ENCODE measurements around the gene EARS2. TPM values are rescaled to one million over a fixed set of nuclear protein-coding genes. Genes with fewer than 3 reads are reported as not detected.
A peak's percentile ranks its signal among the peaks of the same experiment; 100 is the strongest.

The EARS2 gene
- total and polyA plus RNA-seq, 2 of the 8 experiments (the other 6 are each of a cell fraction or from before 2014, with no cell fraction given) = 47.8 to 111 TPM

DNA sequence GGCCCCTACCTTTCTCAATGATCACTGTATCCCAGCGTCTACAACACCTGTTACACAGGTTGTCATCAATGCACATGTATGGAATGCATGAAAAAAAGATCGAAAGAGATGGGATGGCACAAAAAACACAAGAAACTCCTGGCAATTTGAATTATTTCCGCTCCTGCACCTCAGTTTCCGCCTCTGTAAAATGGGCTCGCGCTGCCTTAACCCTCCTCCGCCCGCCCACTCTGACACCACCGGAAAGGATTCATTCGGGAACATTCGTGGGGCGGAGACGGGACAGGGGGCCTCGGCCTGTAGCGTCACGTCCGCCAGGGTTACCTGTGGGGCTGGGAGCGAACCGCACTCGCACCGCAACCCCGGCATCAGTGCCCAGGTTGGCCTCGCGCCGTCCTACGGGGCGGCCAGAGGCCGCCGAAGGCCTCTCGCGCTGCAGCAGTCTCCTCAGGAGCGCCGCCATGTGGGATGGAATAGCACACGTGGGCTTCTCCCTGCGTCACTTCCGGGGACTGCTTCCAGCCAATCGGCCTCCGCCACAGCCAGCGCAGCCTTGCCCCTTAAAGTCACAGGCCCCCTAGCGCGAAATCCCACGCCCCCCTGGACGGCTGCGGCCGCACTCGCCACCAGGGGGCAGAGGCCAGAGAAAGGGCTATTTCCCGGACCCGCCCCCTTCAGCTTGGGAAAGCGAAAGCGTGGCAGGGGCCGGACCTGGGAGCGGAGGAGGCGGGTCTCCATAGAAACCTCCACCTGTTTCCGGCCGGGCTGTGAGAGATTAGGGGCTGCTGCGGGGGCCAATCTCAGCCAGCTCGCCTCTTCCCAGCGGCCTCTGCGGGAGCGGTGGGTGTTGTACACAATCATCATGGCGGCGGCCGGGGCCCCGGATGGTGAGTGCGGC lies at the start of gene EARS2, which contains the start of gene UBFD1 (continued):
- TF ChIP-seq POU5F1 (IDR thresholded peaks at IDR 0.05; ENCODE audit: low read depth, low read length) (no peak), EGR1 (IDR thresholded peaks at IDR 0.05; ENCODE audit: borderline replicate concordance, low read depth, low read length) (peak; percentile 71), CBX5 (IDR thresholded peaks at IDR 0.05; ENCODE audit: low read depth, low read length) (no peak), SP1 (IDR thresholded peaks at IDR 0.05; ENCODE audit: low read depth, low read length) (peak; percentile 66), ATF3 (IDR thresholded peaks at IDR 0.05; ENCODE audit: insufficient read depth, low read depth, low read length) (no peak), PHF8 (conservative IDR thresholded peaks at IDR 0.05; ENCODE audit: low read depth, low read length) (peak; percentile 98), KDM1A (IDR thresholded peaks at IDR 0.05; ENCODE audit: borderline replicate concordance, low read length) (peak; percentile 100), TBP (IDR thresholded peaks at IDR 0.05; ENCODE audit: low read depth, low read length) (peak; percentile 52), GABPA (IDR thresholded peaks at IDR 0.05; ENCODE audit: borderline replicate concordance, insufficient read depth, low read length) (peak; percentile 57; the same call in 1 of the 2 replicates), SP4 (IDR thresholded peaks at IDR 0.05; ENCODE audit: low read length) (peak; percentile 92), KDM4A (IDR thresholded peaks at IDR 0.05; ENCODE audit: low read depth, low read length, severe bottlenecking) (no peak), EP300 (IDR thresholded peaks at IDR 0.05; ENCODE audit: borderline replicate concordance in 1 of 2, low read depth in 2 of 2, low read length in 2 of 2) (0 out of 3 replicates have a peak, but pooled peaks of 1 of the 2 experiments have one; percentile 11), SIX5 (IDR thresholded peaks at IDR 0.05; ENCODE audit: low read depth, low read length) (no peak), BCL11A (IDR thresholded peaks at IDR 0.05; ENCODE audit: low read depth in 2 of 2, low read length in 2 of 2) (no peak), JUN (IDR thresholded peaks at IDR 0.05; ENCODE audit: low read depth, low read length) (no peak), CREB1 (IDR thresholded peaks at IDR 0.05) (peak; percentile 90), BACH1 (IDR thresholded peaks at IDR 0.05; ENCODE audit: low read length) (peak; percentile 51; the same call in 1 of the 2 replicates), CTCF (IDR thresholded peaks at IDR 0.05; ENCODE audit: control extremely low read depth in 1 of 3, insufficient read depth in 1 of 3, low read depth in 1 of 3, low read length in 3 of 3) (peak; percentile 51 to 72 (median 64)), TCF12 (IDR thresholded peaks at IDR 0.05; ENCODE audit: low read depth, low read length) (no peak), FOSL1 (IDR thresholded peaks at IDR 0.05; ENCODE audit: insufficient read depth, low read depth, low read length) (no peak), SP2 (IDR thresholded peaks at IDR 0.05; ENCODE audit: low read length) (0 out of 2 replicates have a peak, but pooled peaks have one; percentile 22)
